MM.1S (cell line): ENCODE results near the gene TTC27.

ENCODE experiments used
- DNase-seq: peaks from one replicate; pipeline ENCODE4 v3.0.0-alpha.2; 2015
- H2AFZ ChIP-seq: fragments of 300-600 bp; sonication (generic); 2 replicates; pipeline ENCODE4 v1.6.0; 2016; ENCODE audit warnings: antibody characterized with exemption, low read length
- H3F3A ChIP-seq: fragments of 300-600 bp; sonication (generic); 2 replicates; pipeline ENCODE4 v1.6.1; 2016; ENCODE audit warnings: mild to moderate bottlenecking, antibody characterized with exemption, low read length, moderate library complexity, mixed read lengths; ENCODE audit not compliant: insufficient read depth
- H3K27ac ChIP-seq: fragments of 300-600 bp; sonication (generic); 2 replicates; pipeline ENCODE4 v1.5.1; 2016; ENCODE audit warnings: mild to moderate bottlenecking, low read length
- H3K27me3 ChIP-seq: fragments of 300-600 bp; sonication (generic); replicated peaks from 2 replicates; pipeline ENCODE4 v1.6.0; 2016; ENCODE audit warnings: low read length; ENCODE audit not compliant: insufficient read depth
- H3K36me3 ChIP-seq: fragments of 300-600 bp; sonication (generic); replicated peaks from 2 replicates; pipeline ENCODE4 v1.6.1; 2016; ENCODE audit warnings: mild to moderate bottlenecking, low read length, mixed read lengths; ENCODE audit not compliant: insufficient read depth
- H3K4me1 ChIP-seq: fragments of 300-600 bp; sonication (generic); 2 replicates; pipeline ENCODE4 v1.6.1; 2016; ENCODE audit warnings: low read length, mixed read lengths
- H3K4me2 ChIP-seq: fragments of 300-600 bp; sonication (generic); 2 replicates; pipeline ENCODE4 v1.6.0; 2016; ENCODE audit warnings: low read depth, low read length
- H3K4me3 ChIP-seq: fragments of 300-600 bp; sonication (generic); 2 replicates; pipeline ENCODE4 v1.5.1; 2016; ENCODE audit warnings: low read length, mixed read lengths
- H3K79me2 ChIP-seq: fragments of 300-600 bp; sonication (generic); 2 replicates; pipeline ENCODE4 v1.6.1; 2016; ENCODE audit warnings: mixed run types, low read length, mixed read lengths
- H3K9ac ChIP-seq: fragments of 300-600 bp; sonication (generic); 2 replicates; pipeline ENCODE4 v1.6.1; 2016; ENCODE audit warnings: low read length, mixed read lengths
- H3K9me2 ChIP-seq: fragments of 300-600 bp; sonication (generic); replicated peaks from 2 replicates; pipeline ENCODE4 v1.6.1; 2016; ENCODE audit warnings: mild to moderate bottlenecking, low read length, mixed read lengths; ENCODE audit not compliant: insufficient read depth
- H3K9me3 ChIP-seq: fragments of 300-600 bp; sonication (generic); replicated peaks from 2 replicates; pipeline ENCODE4 v1.6.1; 2016; ENCODE audit warnings: mild to moderate bottlenecking, low read length, mixed read lengths; ENCODE audit not compliant: insufficient read depth
- H4K20me1 ChIP-seq: fragments of 300-600 bp; sonication (generic); 2 replicates; pipeline ENCODE4 v1.6.1; 2016; ENCODE audit warnings: mild to moderate bottlenecking, low read length, moderate library complexity, mixed read lengths; ENCODE audit not compliant: insufficient read depth
- EZH2 ChIP-seq: fragments of 300-600 bp; sonication (generic); optimal IDR thresholded peaks from 2 replicates; pipeline ENCODE3; 2017; ENCODE audit warnings: low read depth, mild to moderate bottlenecking, antibody characterized with exemption, low read length, mixed read lengths
- EZH2phosphoT487 ChIP-seq: fragments of 300-600 bp; sonication (generic); IDR thresholded peaks from 2 replicates; pipeline ENCODE4 v1.6.1; 2018; ENCODE audit warnings: antibody characterized with exemption, low read length
- TF ChIP-seq, protein P1 (sequence below): fragments of 300-600 bp; sonication (generic); IDR thresholded peaks from 2 replicates; pipeline ENCODE4 v1.5.1; 2016; ENCODE audit warnings: antibody characterized with exemption, low read length, mixed read lengths

TTC27 gene

DNA sequence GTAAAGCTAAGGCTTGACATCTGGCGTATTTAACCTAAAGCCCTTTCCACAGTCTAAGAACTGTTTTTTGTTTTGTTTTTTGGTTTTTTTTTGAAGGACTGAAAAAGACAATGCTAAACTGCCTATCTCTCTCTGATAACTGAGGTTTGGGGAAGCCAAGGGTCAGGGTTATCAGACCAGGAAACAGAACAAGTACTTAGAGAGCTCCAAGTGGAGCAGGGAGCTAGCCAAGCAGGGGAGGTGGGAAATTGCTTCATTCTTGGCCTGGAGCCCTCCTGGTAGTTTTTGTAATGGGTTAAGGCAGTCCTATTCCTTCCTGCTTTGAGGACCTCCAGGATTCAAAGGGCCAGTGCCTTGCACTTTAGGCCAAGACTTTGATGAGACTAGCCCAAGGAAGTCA is 164.6 kb downstream of the TTC27 start:
- no peak overlapping the region for H3K4me3 ChIP-seq
- no peaks in the 10 kb centered on the region for H4K20me1 ChIP-seq
- H2AFZ ChIP-seq, result no peak overlapping the region
- no peak overlapping the region for H3K9ac ChIP-seq
- H3K9me2 ChIP-seq, result no peaks in the 10 kb centered on the region
- H3K36me3 ChIP-seq, result no peaks in the 10 kb centered on the region
- H3K4me1 ChIP-seq, result no peaks in the 10 kb centered on the region
- no peaks in the 10 kb centered on the region for H3F3A ChIP-seq
- no peaks in the 10 kb centered on the region for H3K79me2 ChIP-seq
- no peaks in the 10 kb centered on the region for H3K27me3 ChIP-seq
- no peak overlapping the region for H3K27ac ChIP-seq
- TF ChIP-seq, protein P1, sequence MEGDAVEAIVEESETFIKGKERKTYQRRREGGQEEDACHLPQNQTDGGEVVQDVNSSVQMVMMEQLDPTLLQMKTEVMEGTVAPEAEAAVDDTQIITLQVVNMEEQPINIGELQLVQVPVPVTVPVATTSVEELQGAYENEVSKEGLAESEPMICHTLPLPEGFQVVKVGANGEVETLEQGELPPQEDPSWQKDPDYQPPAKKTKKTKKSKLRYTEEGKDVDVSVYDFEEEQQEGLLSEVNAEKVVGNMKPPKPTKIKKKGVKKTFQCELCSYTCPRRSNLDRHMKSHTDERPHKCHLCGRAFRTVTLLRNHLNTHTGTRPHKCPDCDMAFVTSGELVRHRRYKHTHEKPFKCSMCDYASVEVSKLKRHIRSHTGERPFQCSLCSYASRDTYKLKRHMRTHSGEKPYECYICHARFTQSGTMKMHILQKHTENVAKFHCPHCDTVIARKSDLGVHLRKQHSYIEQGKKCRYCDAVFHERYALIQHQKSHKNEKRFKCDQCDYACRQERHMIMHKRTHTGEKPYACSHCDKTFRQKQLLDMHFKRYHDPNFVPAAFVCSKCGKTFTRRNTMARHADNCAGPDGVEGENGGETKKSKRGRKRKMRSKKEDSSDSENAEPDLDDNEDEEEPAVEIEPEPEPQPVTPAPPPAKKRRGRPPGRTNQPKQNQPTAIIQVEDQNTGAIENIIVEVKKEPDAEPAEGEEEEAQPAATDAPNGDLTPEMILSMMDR, result no peak
- no peak for TF ChIP-seq EZH2
- no peak for TF ChIP-seq EZH2phosphoT487
- no peaks in the 10 kb centered on the region for H3K9me3 ChIP-seq
- H3K4me2 ChIP-seq, result no peak overlapping the region
- DNase-seq, result no peak

- Histone ChIP-seq H3K4me1 (no peaks in the 10 kb centered on the region), H2AFZ (no peak overlapping the region), H3F3A (no peaks in the 10 kb centered on the region), H3K9me3 (no peaks in the 10 kb centered on the region), H3K27ac (no peak overlapping the region), H3K9me2 (no peaks in the 10 kb centered on the region), H4K20me1 (no peaks in the 10 kb centered on the region), H3K4me2 (no peak overlapping the region), H3K9ac (no peak overlapping the region), H3K4me3 (no peak overlapping the region), H3K27me3 (no peaks in the 10 kb centered on the region), H3K36me3 (no peaks in the 10 kb centered on the region), H3K79me2 (no peaks in the 10 kb centered on the region)
- DNase-seq, result no peak
- TF ChIP-seq, protein P1, result no peak
These were observed 171.0 kb downstream of the TTC27 start for GRCh38 chr2:32798829-32799228.

DNA sequence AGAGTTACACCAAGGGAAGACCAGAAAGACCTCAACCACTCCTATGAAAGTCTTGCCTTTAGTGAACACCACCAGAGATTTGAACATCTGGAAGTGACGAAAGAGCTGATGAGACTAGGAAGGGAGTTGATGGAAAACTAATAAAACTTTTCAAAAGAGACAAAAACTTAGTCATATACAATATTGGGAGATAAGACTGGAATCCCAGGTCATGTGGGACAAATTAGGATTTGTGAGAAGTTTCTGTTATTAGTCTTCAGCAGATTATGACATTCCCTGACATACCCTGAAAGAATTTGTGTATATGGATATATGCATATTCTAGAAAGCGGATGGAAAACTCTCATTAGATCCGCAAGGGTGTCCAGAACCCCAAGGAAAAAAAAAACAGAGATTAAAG is 173.9 kb downstream of the TTC27 start:
- H3K4me3 ChIP-seq, result no peak overlapping the region
- no peaks in the 10 kb centered on the region for H3K27me3 ChIP-seq
- H3K9me2 ChIP-seq, result no peaks in the 10 kb centered on the region
- no peaks in the 10 kb centered on the region for H3F3A ChIP-seq
- no peak overlapping the region for H3K27ac ChIP-seq
- H3K36me3 ChIP-seq, result no peaks in the 10 kb centered on the region
- no peaks in the 10 kb centered on the region for H3K79me2 ChIP-seq
- no peak overlapping the region for H3K4me2 ChIP-seq
- H3K4me1 ChIP-seq, result no peaks in the 10 kb centered on the region
- no peak for TF ChIP-seq EZH2
- no peak for TF ChIP-seq EZH2phosphoT487
- TF ChIP-seq, protein P1, result no peak
- no peaks in the 10 kb centered on the region for H3K9me3 ChIP-seq
- H3K9ac ChIP-seq, result no peak overlapping the region
- H4K20me1 ChIP-seq, result no peaks in the 10 kb centered on the region
- no peak for DNase-seq
- no peak overlapping the region for H2AFZ ChIP-seq
